ENCODE data around the gene RPL5.

RPL5 gene

GRCh38 chr1:92791487-92792066, 40.3 kb upstream of the RPL5 start (continued):
- TF ChIP-seq ZNF660 (tag by site-specific recombination; IDR thresholded peaks at IDR 0.05), result peak; percentile 26; the same call in 1 of the 2 replicates
- TF ChIP-seq SP7 (tag by site-specific recombination; IDR thresholded peaks at IDR 0.05), result peak; percentile 63; the same call in 1 of the 2 replicates
- TF ChIP-seq ZNF18 (tag by site-specific recombination; IDR thresholded peaks at IDR 0.05), result no peak
- no peak for TF ChIP-seq PRDM1 (tag by site-specific recombination; IDR thresholded peaks at IDR 0.05)
- peak; percentile 66; the same call in 1 of the 2 replicates for TF ChIP-seq ZNF24 (tag by site-specific recombination; IDR thresholded peaks at IDR 0.05)
- TF ChIP-seq MYNN (tag by site-specific recombination; IDR thresholded peaks at IDR 0.05; ENCODE audit: borderline replicate concordance), result peak; percentile 100
- TF ChIP-seq ZNF449 (tag by site-specific recombination; IDR thresholded peaks at IDR 0.05), result peak; percentile 18; the same call in 1 of the 2 replicates
- no peak for TF ChIP-seq ZNF302 (tag by site-specific recombination; IDR thresholded peaks at IDR 0.05; ENCODE audit: low read depth)
- no peak for TF ChIP-seq ZNF362 (tag by site-specific recombination; IDR thresholded peaks at IDR 0.05)
- peak; percentile 35; the same call in 1 of the 2 replicates for TF ChIP-seq ZNF366 (tag by site-specific recombination; conservative IDR thresholded peaks at IDR 0.05)
- TF ChIP-seq ZNF266 (tag by site-specific recombination; IDR thresholded peaks at IDR 0.05; ENCODE audit: low read depth), result no peak
- no peak for TF ChIP-seq ZNF184 (tag by site-specific recombination; IDR thresholded peaks at IDR 0.05)
- TF ChIP-seq ZBTB17 (tag by site-specific recombination; IDR thresholded peaks at IDR 0.05), result peak; percentile 14; the same call in 1 of the 2 replicates
- peak; percentile 53 for TF ChIP-seq GLIS1 (tag by site-specific recombination; IDR thresholded peaks at IDR 0.05)
- no peak for TF ChIP-seq INSM2 (tag by site-specific recombination; IDR thresholded peaks at IDR 0.05)

- ChIA-PET POLR2A (interaction anchor here (1.6 kb wide), 1 partner anchor 40 kb away, joined by 7 read pairs; the partner anchor contains the start of gene RPL5), CTCF (interaction anchor here (1.0 to 1.1 kb wide), 2 partner anchors 26 to 44 kb away, joined by 4 to 5 read pairs; no protein-coding TSS in a partner anchor)
- H3K4me3 ChIP-seq (ENCODE audit: low read depth, low read length), result no peak overlapping the region
- no peak overlapping the region for H3K27ac ChIP-seq (ENCODE audit: extremely low read depth, low read depth, low read length)
- H3K36me3 ChIP-seq (ENCODE audit: control insufficient read depth in 2 of 2, insufficient read depth in 1 of 2, low read length in 2 of 2), result no peaks in the 10 kb centered on the region
- peaks cover 5% of the 10 kb centered on the region for H3K4me1 ChIP-seq (ENCODE audit: control insufficient read depth, insufficient read depth, low read length)
- no peaks in the 10 kb centered on the region for H3K9me3 ChIP-seq (ENCODE audit: control insufficient read depth, insufficient read depth, low read depth, low read length)
- TF ChIP-seq, protein P1, sequence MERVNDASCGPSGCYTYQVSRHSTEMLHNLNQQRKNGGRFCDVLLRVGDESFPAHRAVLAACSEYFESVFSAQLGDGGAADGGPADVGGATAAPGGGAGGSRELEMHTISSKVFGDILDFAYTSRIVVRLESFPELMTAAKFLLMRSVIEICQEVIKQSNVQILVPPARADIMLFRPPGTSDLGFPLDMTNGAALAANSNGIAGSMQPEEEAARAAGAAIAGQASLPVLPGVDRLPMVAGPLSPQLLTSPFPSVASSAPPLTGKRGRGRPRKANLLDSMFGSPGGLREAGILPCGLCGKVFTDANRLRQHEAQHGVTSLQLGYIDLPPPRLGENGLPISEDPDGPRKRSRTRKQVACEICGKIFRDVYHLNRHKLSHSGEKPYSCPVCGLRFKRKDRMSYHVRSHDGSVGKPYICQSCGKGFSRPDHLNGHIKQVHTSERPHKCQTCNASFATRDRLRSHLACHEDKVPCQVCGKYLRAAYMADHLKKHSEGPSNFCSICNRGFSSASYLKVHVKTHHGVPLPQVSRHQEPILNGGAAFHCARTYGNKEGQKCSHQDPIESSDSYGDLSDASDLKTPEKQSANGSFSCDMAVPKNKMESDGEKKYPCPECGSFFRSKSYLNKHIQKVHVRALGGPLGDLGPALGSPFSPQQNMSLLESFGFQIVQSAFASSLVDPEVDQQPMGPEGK (tag by site-specific recombination; IDR thresholded peaks at IDR 0.05), result no peak
- TF ChIP-seq ZNF501 (tag by site-specific recombination; IDR thresholded peaks at IDR 0.05) (0 out of 2 replicates have a peak, but pooled peaks have one; percentile 20), FEZF1 (tag by site-specific recombination; IDR thresholded peaks at IDR 0.05) (no peak), MZF1 (tag by site-specific recombination; IDR thresholded peaks at IDR 0.05; ENCODE audit: borderline replicate concordance) (peak; percentile 69), SP7 (tag by site-specific recombination; IDR thresholded peaks at IDR 0.05) (peak; percentile 28; the same call in 1 of the 2 replicates), IKZF3 (tag by site-specific recombination; IDR thresholded peaks at IDR 0.05) (peak; percentile 79), ZFHX2 (tag by site-specific recombination; conservative IDR thresholded peaks at IDR 0.05) (no peak), KLF1 (tag by site-specific recombination; IDR thresholded peaks at IDR 0.05) (0 out of 2 replicates have a peak, but pooled peaks have one; percentile 40), ZNF366 (tag by site-specific recombination; conservative IDR thresholded peaks at IDR 0.05) (peak; percentile 94), SCRT2 (tag by site-specific recombination; IDR thresholded peaks at IDR 0.05) (peak; percentile 51; the same call in 1 of the 2 replicates), PBX3 (CRISPR knock-in tag; IDR thresholded peaks at IDR 0.05) (no peak)
Observed at GRCh38 chr1:92792340-92792782, 39.5 kb upstream of the RPL5 start.
